H9 (cell line): ENCODE results near the gene LETM1. TPM values are rescaled to one million over a fixed set of nuclear protein-coding genes. Genes with fewer than 3 reads are reported as not detected.

ENCODE experiments used
- DNase-seq: peaks from one replicate; pipeline ENCODE4 v3.0.0-alpha.2; 2017
- H2AFZ ChIP-seq: one replicate; pipeline ENCODE4 v1.6.1; 2013; ENCODE audit warnings: mild to moderate bottlenecking, low read length, control low read depth, moderate library complexity
- H2AK5ac ChIP-seq: 2 replicates; pipeline ENCODE4 v1.6.1; 2013; ENCODE audit warnings: low read length, control low read depth, mixed read lengths; ENCODE audit not compliant: insufficient read length
- H2BK120ac ChIP-seq: one replicate; pipeline ENCODE4 v1.6.1; 2013; ENCODE audit warnings: low read depth, mild to moderate bottlenecking, low read length, control low read depth, inconsistent platforms; ENCODE audit not compliant: poor library complexity, severe bottlenecking
- H2BK12ac ChIP-seq: 2 replicates; pipeline ENCODE4 v1.6.1; 2013; ENCODE audit warnings: low read length, control low read depth, mixed read lengths, low read depth; ENCODE audit not compliant: insufficient read length
- H2BK15ac ChIP-seq: 2 replicates; pipeline ENCODE4 v1.6.1; 2013; ENCODE audit warnings: low read depth, low read length, control low read depth
- H2BK20ac ChIP-seq: one replicate; pipeline ENCODE4 v1.6.1; 2013; ENCODE audit warnings: low read depth, mild to moderate bottlenecking, low read length, control low read depth, inconsistent platforms; ENCODE audit not compliant: poor library complexity, severe bottlenecking
- H2BK5ac ChIP-seq: 2 replicates; pipeline ENCODE4 v1.6.1; 2013; ENCODE audit warnings: low read length, control low read depth, mixed read lengths; ENCODE audit not compliant: insufficient read length
- H3K14ac ChIP-seq: 2 replicates; pipeline ENCODE4 v1.6.1; 2013; ENCODE audit warnings: low read length, control low read depth; ENCODE audit not compliant: insufficient read depth
- H3K18ac ChIP-seq: 2 replicates; pipeline ENCODE4 v1.6.1; 2013; ENCODE audit warnings: low read depth, mild to moderate bottlenecking, mixed read lengths, low read length, control low read depth; ENCODE audit not compliant: insufficient read length
- H3K23ac ChIP-seq: 2 replicates; pipeline ENCODE4 v1.6.1; 2013; ENCODE audit warnings: low read length, control low read depth, mixed read lengths, low read depth; ENCODE audit not compliant: insufficient read length
- H3K23me2 ChIP-seq: 2 replicates; pipeline ENCODE4 v1.6.1; 2013; ENCODE audit warnings: low read depth, mild to moderate bottlenecking, mixed read lengths, low read length, control low read depth; ENCODE audit not compliant: insufficient read length, poor library complexity, severe bottlenecking
- H3K27ac ChIP-seq: 2 replicates; pipeline ENCODE4 v1.5.1; 2013; ENCODE audit warnings: low read length, control low read depth, mixed read lengths, low read depth; ENCODE audit not compliant: insufficient read length
- H3K27me3 ChIP-seq: 2 replicates; pipeline ENCODE4 v1.6.1; 2013; ENCODE audit warnings: low read length, control low read depth, inconsistent platforms; ENCODE audit not compliant: insufficient read depth
- H3K4ac ChIP-seq: 2 replicates; pipeline ENCODE4 v1.6.1; 2013; ENCODE audit warnings: low read depth, mild to moderate bottlenecking, control low read depth, inconsistent platforms, low read length, moderate library complexity
- H3K4me1 ChIP-seq: 2 replicates; pipeline ENCODE4 v1.6.1; 2013; ENCODE audit warnings: low read length, control low read depth, inconsistent platforms; ENCODE audit not compliant: insufficient read depth
- H3K4me2 ChIP-seq: 2 replicates; pipeline ENCODE4 v1.6.1; 2013; ENCODE audit warnings: low read length, control low read depth, mixed read lengths; ENCODE audit not compliant: insufficient read length, insufficient read depth
- H3K56ac ChIP-seq: 2 replicates; pipeline ENCODE4 v1.6.1; 2013; ENCODE audit warnings: low read depth, mild to moderate bottlenecking, mixed read lengths, low read length, control low read depth; ENCODE audit not compliant: insufficient read length
- H3K79me1 ChIP-seq: 2 replicates; pipeline ENCODE4 v1.6.1; 2013; ENCODE audit warnings: low read depth, mild to moderate bottlenecking, moderate library complexity, low read length, control low read depth, inconsistent platforms; ENCODE audit not compliant: insufficient read depth, poor library complexity, severe bottlenecking
- H3K79me2 ChIP-seq: 2 replicates; pipeline ENCODE4 v1.6.1; 2013; ENCODE audit warnings: low read length, control low read depth, inconsistent platforms; ENCODE audit not compliant: insufficient read depth
- H3K9ac ChIP-seq: 2 replicates; pipeline ENCODE4 v1.6.1; 2013; ENCODE audit warnings: low read length, control low read depth, mixed read lengths; ENCODE audit not compliant: insufficient read length; ENCODE audit errors: extremely low read depth
- H3K9me3 ChIP-seq: one replicate; pipeline ENCODE4 v1.6.1; 2013; ENCODE audit warnings: low read depth, low read length, inconsistent platforms; ENCODE audit not compliant: control insufficient read depth
- H3T11ph ChIP-seq: one replicate; pipeline ENCODE4 v1.6.1; 2013; ENCODE audit warnings: mild to moderate bottlenecking, low read length, control low read depth, inconsistent platforms
- H4K20me1 ChIP-seq: one replicate; pipeline ENCODE4 v1.6.1; 2013; ENCODE audit not compliant: control insufficient read depth, insufficient read length, insufficient read depth
- H4K5ac ChIP-seq: 2 replicates; pipeline ENCODE4 v1.6.1; 2013; ENCODE audit warnings: low read depth, mild to moderate bottlenecking, mixed read lengths, low read length, control low read depth; ENCODE audit not compliant: insufficient read length
- H4K8ac ChIP-seq: replicated peaks from 2 replicates; pipeline ENCODE4 v1.6.1; 2013; ENCODE audit warnings: low read length, control low read depth, mixed read lengths, low read depth; ENCODE audit not compliant: insufficient read length
- H4K91ac ChIP-seq: 2 replicates; pipeline ENCODE4 v1.6.1; 2013; ENCODE audit warnings: low read depth, mild to moderate bottlenecking, moderate library complexity, mixed read lengths, low read length, control low read depth; ENCODE audit not compliant: insufficient read length
- H3K27ac Mint-ChIP-seq, 3 experiments: 2 replicates in 2 of 3; 3 replicates in 1 of 3; pipeline ENCODE4 v1.8.0; 2020 to 2021; ENCODE audit warnings: mixed read lengths in 3 of 3, mild to moderate bottlenecking in 1 of 3, moderate library complexity in 1 of 3
- H3K27me3 Mint-ChIP-seq: 2 replicates; pipeline ENCODE4 v1.8.0; 2021; ENCODE audit warnings: low read depth, mild to moderate bottlenecking, moderate library complexity, mixed read lengths
- H3K36me3 Mint-ChIP-seq, 3 experiments: 2 replicates in 2 of 3; 3 replicates in 1 of 3; pipeline ENCODE4 v1.8.0; 2020 to 2021; ENCODE audit warnings: low read depth in 3 of 3, mixed read lengths in 3 of 3; ENCODE audit not compliant: insufficient read depth in 1 of 3
- H3K4me1 Mint-ChIP-seq, 2 experiments: 2 replicates each; pipeline ENCODE4 v1.8.0; 2020; ENCODE audit warnings: mixed read lengths in 2 of 2
- H3K4me3 Mint-ChIP-seq, 2 experiments: 2 replicates in 1 of 2; 3 replicates in 1 of 2; pipeline ENCODE4 v1.8.0; 2020 to 2021; ENCODE audit warnings: mild to moderate bottlenecking in 2 of 2, mixed read lengths in 2 of 2, moderate library complexity in 1 of 2
- H3K9me3 Mint-ChIP-seq, 2 experiments: 2 replicates in 1 of 2; 3 replicates in 1 of 2; pipeline ENCODE4 v1.8.0; 2020; ENCODE audit warnings: mild to moderate bottlenecking in 2 of 2, mixed read lengths in 2 of 2, moderate library complexity in 1 of 2
- CTCF ChIP-seq: fragments of 200-600 bp; sonication (generic); conservative IDR thresholded peaks from 3 replicates; pipeline ENCODE4 v1.8.0; 2021; ENCODE audit warnings: antibody characterized with exemption, mild to moderate bottlenecking
- WGBS: extraction: QIAGEN DNeasy Blood & Tissue Kit; methylation state at CpG from one replicate; pipeline ENCODE4 v1.1.7; 2013; ENCODE audit warnings: missing lambda C conversion rate, low lambda C conversion rate, mixed read lengths; ENCODE audit not compliant: insufficient read length; ENCODE audit errors: extremely low coverage; 5-methylcytosine and 5-hydroxymethylcytosine counted together
- total RNA-seq: library from RNA; stranded (reverse); gene quantifications from 2 replicates; pipeline ENCODE4 v1.2.1, GENCODE V29; 2021

LETM1 gene
- total RNA-seq, 1 experiment from 2014 or later, result 43.4 TPM

DNA sequence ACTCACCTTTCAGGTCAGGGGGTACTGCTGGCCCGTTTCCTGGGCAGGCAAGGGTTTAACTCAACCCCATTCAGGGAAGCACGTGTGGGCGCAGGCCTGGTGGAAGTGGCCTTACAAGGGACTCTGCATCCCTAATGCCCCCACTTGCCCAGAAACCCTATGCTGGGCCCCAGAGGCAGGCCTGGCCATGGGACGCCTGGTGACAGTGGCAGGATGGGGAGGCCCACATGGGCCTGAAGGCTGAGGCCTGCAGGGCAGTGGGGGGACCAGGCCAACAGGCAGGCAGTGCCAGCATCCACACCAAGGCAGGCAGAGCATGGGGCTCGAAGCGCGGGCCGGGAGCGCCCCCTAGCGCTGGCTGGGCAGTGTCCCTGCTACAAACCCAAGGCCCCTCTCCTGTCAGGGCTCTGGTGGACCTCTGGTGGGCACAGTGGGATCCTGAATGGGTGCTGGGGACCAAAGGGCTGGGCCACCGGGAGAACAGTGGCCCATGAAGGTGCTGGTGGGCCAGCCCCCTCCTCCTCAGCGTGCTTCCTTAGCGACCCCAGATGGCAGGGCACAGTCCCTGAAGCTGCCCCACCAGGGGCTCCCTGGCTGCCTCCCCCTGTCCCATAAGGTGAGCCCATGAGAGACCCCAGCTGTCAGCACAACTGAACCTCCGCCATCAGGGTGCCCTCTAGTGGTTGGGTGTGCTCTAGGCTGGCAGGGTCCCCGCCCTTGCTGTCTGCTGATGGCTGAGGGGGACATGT is 46.0 kb downstream of the LETM1 start:
- Mint-ChIP-seq H3K9me3 (no peaks in the 10 kb centered on the region), H3K27me3 (no peaks in the 10 kb centered on the region), H3K4me3 (no peak overlapping the region), H3K4me1 (0 out of 4 replicates have a peak, but pooled peaks cover 0 to 3% of the 10 kb centered on the region in 2 experiments), H3K27ac (peak overlapping the region in 1 of 3 experiments; percentile 89; a peak in 2 of 7 replicates), H3K36me3 (peaks cover 8 to 21% (median 16%) of the 10 kb centered on the region in 3 experiments; a peak in 6 of 7 replicates)
- no peak overlapping the region for H3K14ac ChIP-seq
- H4K5ac ChIP-seq, result no peak overlapping the region
- no peaks in the 10 kb centered on the region for H3K23me2 ChIP-seq
- no peak overlapping the region for H2BK5ac ChIP-seq
- H3K9me3 ChIP-seq, result no peaks in the 10 kb centered on the region
- no peak overlapping the region for H3K23ac ChIP-seq
- H2AK5ac ChIP-seq, result no peak overlapping the region
- H4K20me1 ChIP-seq, result no peaks in the 10 kb centered on the region
- no peaks in the 10 kb centered on the region for H3K4me1 ChIP-seq
- no peak overlapping the region for H2BK15ac ChIP-seq
- H2BK20ac ChIP-seq, result no peak overlapping the region
- TF ChIP-seq CTCF, result peak; percentile 97
- H3T11ph ChIP-seq, result no peak overlapping the region
- DNase-seq, result peak; percentile 93
- no peak overlapping the region for H3K4me2 ChIP-seq
- H3K27ac ChIP-seq, result no peak overlapping the region
- no peak overlapping the region for H4K91ac ChIP-seq
- no peak overlapping the region for H4K8ac ChIP-seq
- H3K18ac ChIP-seq, result no peak overlapping the region
- H2BK120ac ChIP-seq, result no peak overlapping the region
- no peaks in the 10 kb centered on the region for H3K27me3 ChIP-seq
- H2AFZ ChIP-seq, result no peak overlapping the region
- no peaks in the 10 kb centered on the region for H3K79me2 ChIP-seq
- no CpG with 5 or more reads among the region's 15 CpGs for WGBS
- no peak overlapping the region for H3K9ac ChIP-seq
- no peak overlapping the region for H3K4ac ChIP-seq
- H2BK12ac ChIP-seq, result no peak overlapping the region
- H3K56ac ChIP-seq, result no peak overlapping the region
- no peaks in the 10 kb centered on the region for H3K79me1 ChIP-seq
